Effector memory CD4-positive, alpha-beta T cell (primary cell): ENCODE data around the gene SH3RF3.

Experiments used
- DNase-seq, 3 donors: peaks; one replicate each; pipeline ENCODE4 v3.0.0-alpha.2; 2020
- H3K27ac ChIP-seq: 2 replicates; pipeline ENCODE4 v1.7.0; 2013; ENCODE audit warnings: mild to moderate bottlenecking, low read length, moderate library complexity; ENCODE audit not compliant: insufficient read depth, poor library complexity, severe bottlenecking
- H3K27me3 ChIP-seq: replicated peaks from 2 replicates; pipeline ENCODE4 v1.7.0; 2013; ENCODE audit warnings: mild to moderate bottlenecking, low read length; ENCODE audit not compliant: insufficient read depth, control insufficient read depth, poor library complexity, severe bottlenecking
- H3K36me3 ChIP-seq: 2 replicates; pipeline ENCODE4 v1.7.0; 2013; ENCODE audit warnings: mild to moderate bottlenecking, low read length, moderate library complexity; ENCODE audit not compliant: control insufficient read depth, insufficient read depth
- H3K4me1 ChIP-seq: 2 replicates; pipeline ENCODE4 v1.7.0; 2013; ENCODE audit warnings: low read length, mild to moderate bottlenecking; ENCODE audit not compliant: control insufficient read depth, insufficient read depth, poor library complexity, severe bottlenecking
- H3K4me3 ChIP-seq: 2 replicates; pipeline ENCODE4 v1.7.0; 2013; ENCODE audit warnings: low read length, low read depth, mild to moderate bottlenecking; ENCODE audit not compliant: insufficient read depth, poor library complexity, severe bottlenecking
- H3K9me3 ChIP-seq: 2 replicates; pipeline ENCODE4 v1.7.0; 2013; ENCODE audit warnings: mild to moderate bottlenecking, low read length, moderate library complexity; ENCODE audit not compliant: control insufficient read depth

The SH3RF3 gene

GRCh38 chr2:109456776-109457175 lies 327.8 kb downstream of the SH3RF3 start:
- H3K9me3 ChIP-seq = no peaks in the 10 kb centered on the region
- no peak for DNase-seq
- H3K4me3 ChIP-seq = no peak overlapping the region
- no peaks in the 10 kb centered on the region for H3K36me3 ChIP-seq
- no peak overlapping the region for H3K27ac ChIP-seq
- no peaks in the 10 kb centered on the region for H3K4me1 ChIP-seq
- H3K27me3 ChIP-seq = no peaks in the 10 kb centered on the region

GRCh38 chr2:109457366-109457765 lies 328.4 kb downstream of the SH3RF3 start:
- Histone ChIP-seq H3K36me3 (no peaks in the 10 kb centered on the region), H3K9me3 (no peaks in the 10 kb centered on the region), H3K4me3 (no peak overlapping the region), H3K27ac (no peak overlapping the region), H3K4me1 (no peaks in the 10 kb centered on the region), H3K27me3 (no peaks in the 10 kb centered on the region)
- no peak for DNase-seq

- Histone ChIP-seq H3K4me3 (no peak overlapping the region), H3K36me3 (no peaks in the 10 kb centered on the region)
- no peak for DNase-seq
These were observed 328.8 kb downstream of the SH3RF3 start for GRCh38 chr2:109457794-109458193.

GRCh38 chr2:109458512-109458911 lies 329.5 kb downstream of the SH3RF3 start:
- Histone ChIP-seq H3K4me3 (no peak overlapping the region), H3K9me3 (no peaks in the 10 kb centered on the region), H3K4me1 (no peaks in the 10 kb centered on the region), H3K27me3 (no peaks in the 10 kb centered on the region), H3K27ac (no peak overlapping the region), H3K36me3 (no peaks in the 10 kb centered on the region)
- DNase-seq = no peak

More at GRCh38 chr2:109457794-109458193, 328.8 kb downstream of the SH3RF3 start:
- H3K27ac ChIP-seq = no peak overlapping the region
- no peaks in the 10 kb centered on the region for H3K9me3 ChIP-seq
- H3K4me1 ChIP-seq = no peaks in the 10 kb centered on the region
- H3K27me3 ChIP-seq = no peaks in the 10 kb centered on the region

GRCh38 chr2:109459485-109459884 lies 330.5 kb downstream of the SH3RF3 start:
- Histone ChIP-seq H3K9me3 (no peaks in the 10 kb centered on the region), H3K36me3 (no peaks in the 10 kb centered on the region), H3K27ac (no peak overlapping the region), H3K27me3 (no peaks in the 10 kb centered on the region), H3K4me1 (no peaks in the 10 kb centered on the region), H3K4me3 (no peak overlapping the region)
- DNase-seq = no peak

- Histone ChIP-seq H3K27me3 (no peaks in the 10 kb centered on the region), H3K4me1 (no peaks in the 10 kb centered on the region), H3K9me3 (no peaks in the 10 kb centered on the region), H3K36me3 (no peaks in the 10 kb centered on the region), H3K4me3 (no peak overlapping the region), H3K27ac (no peak overlapping the region)
- DNase-seq = no peak
These were observed 331.7 kb downstream of the SH3RF3 start for GRCh38 chr2:109460553-109461324.

GRCh38 chr2:109463236-109463635 lies 334.2 kb downstream of the SH3RF3 start:
- no peak overlapping the region for H3K4me3 ChIP-seq
- no peaks in the 10 kb centered on the region for H3K27me3 ChIP-seq
- no peaks in the 10 kb centered on the region for H3K36me3 ChIP-seq
- no peak for DNase-seq
- no peaks in the 10 kb centered on the region for H3K4me1 ChIP-seq
- no peak overlapping the region for H3K27ac ChIP-seq
- no peaks in the 10 kb centered on the region for H3K9me3 ChIP-seq

GRCh38 chr2:109463891-109464290 lies 334.9 kb downstream of the SH3RF3 start:
- H3K36me3 ChIP-seq = no peaks in the 10 kb centered on the region
- DNase-seq = no peak
- H3K4me1 ChIP-seq = no peaks in the 10 kb centered on the region
- no peak overlapping the region for H3K4me3 ChIP-seq
- no peaks in the 10 kb centered on the region for H3K27me3 ChIP-seq
- H3K27ac ChIP-seq = no peak overlapping the region
- H3K9me3 ChIP-seq = no peaks in the 10 kb centered on the region

- no peak overlapping the region for H3K27ac ChIP-seq
- no peak overlapping the region for H3K4me3 ChIP-seq
- no peaks in the 10 kb centered on the region for H3K27me3 ChIP-seq
- no peaks in the 10 kb centered on the region for H3K4me1 ChIP-seq
- no peaks in the 10 kb centered on the region for H3K9me3 ChIP-seq
- no peak for DNase-seq
- H3K36me3 ChIP-seq = no peaks in the 10 kb centered on the region
These were observed 337.9 kb downstream of the SH3RF3 start for GRCh38 chr2:109466674-109467575.

- Histone ChIP-seq H3K27me3 (no peaks in the 10 kb centered on the region), H3K27ac (no peak overlapping the region), H3K9me3 (no peaks in the 10 kb centered on the region), H3K4me3 (no peak overlapping the region), H3K36me3 (no peaks in the 10 kb centered on the region), H3K4me1 (no peaks in the 10 kb centered on the region)
- no peak for DNase-seq
These were observed 338.7 kb downstream of the SH3RF3 start for GRCh38 chr2:109467701-109468100.
